ENCODE measurements around the gene ERC1. TPM values are rescaled to one million over a fixed set of nuclear protein-coding genes. Genes with fewer than 3 reads are reported as not detected.

Gene ERC1
- total RNA-seq, 1 donor from 2014 or later = 82.2 TPM

DNA sequence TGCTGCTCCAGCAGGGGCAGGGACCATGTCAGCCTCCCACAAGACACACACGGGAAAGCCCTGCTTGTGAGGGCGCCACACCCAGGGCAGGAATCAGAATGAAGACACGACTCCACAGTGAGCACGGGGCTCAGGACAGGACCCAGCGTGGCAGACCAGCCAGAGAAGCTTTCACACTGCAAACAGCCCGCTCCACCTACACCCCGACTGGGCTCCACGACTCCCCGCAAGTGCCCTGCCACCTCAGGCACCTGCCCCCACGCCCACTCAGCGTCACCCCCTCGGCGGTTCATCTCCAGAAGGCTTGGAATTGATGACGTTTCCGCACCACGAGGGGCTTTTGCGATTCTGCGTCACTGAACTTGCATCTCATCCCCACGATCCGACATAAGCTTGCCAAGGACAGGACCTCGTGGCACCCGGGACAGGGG lies 512.3 kb downstream of the ERC1 start:
- Mint-ChIP-seq H3K4me1 (ENCODE audit: low read depth, unreplicated experiment) (peaks cover 16% of the 10 kb centered on the region), H3K9me3 (ENCODE audit: unreplicated experiment) (peaks cover 5% of the 10 kb centered on the region), H3K27me3 (ENCODE audit: unreplicated experiment) (peaks cover 13% of the 10 kb centered on the region), H3K27ac (ENCODE audit: unreplicated experiment) (no peak overlapping the region), H3K4me3 (ENCODE audit: unreplicated experiment) (no peak overlapping the region), H3K36me3 (ENCODE audit: unreplicated experiment) (no peaks in the 10 kb centered on the region)
- TF ChIP-seq, protein P1, sequence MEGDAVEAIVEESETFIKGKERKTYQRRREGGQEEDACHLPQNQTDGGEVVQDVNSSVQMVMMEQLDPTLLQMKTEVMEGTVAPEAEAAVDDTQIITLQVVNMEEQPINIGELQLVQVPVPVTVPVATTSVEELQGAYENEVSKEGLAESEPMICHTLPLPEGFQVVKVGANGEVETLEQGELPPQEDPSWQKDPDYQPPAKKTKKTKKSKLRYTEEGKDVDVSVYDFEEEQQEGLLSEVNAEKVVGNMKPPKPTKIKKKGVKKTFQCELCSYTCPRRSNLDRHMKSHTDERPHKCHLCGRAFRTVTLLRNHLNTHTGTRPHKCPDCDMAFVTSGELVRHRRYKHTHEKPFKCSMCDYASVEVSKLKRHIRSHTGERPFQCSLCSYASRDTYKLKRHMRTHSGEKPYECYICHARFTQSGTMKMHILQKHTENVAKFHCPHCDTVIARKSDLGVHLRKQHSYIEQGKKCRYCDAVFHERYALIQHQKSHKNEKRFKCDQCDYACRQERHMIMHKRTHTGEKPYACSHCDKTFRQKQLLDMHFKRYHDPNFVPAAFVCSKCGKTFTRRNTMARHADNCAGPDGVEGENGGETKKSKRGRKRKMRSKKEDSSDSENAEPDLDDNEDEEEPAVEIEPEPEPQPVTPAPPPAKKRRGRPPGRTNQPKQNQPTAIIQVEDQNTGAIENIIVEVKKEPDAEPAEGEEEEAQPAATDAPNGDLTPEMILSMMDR (IDR thresholded peaks at IDR 0.05; ENCODE audit: partially characterized antibody, unreplicated experiment) = no peak
- DNase-seq = no peak

DNA sequence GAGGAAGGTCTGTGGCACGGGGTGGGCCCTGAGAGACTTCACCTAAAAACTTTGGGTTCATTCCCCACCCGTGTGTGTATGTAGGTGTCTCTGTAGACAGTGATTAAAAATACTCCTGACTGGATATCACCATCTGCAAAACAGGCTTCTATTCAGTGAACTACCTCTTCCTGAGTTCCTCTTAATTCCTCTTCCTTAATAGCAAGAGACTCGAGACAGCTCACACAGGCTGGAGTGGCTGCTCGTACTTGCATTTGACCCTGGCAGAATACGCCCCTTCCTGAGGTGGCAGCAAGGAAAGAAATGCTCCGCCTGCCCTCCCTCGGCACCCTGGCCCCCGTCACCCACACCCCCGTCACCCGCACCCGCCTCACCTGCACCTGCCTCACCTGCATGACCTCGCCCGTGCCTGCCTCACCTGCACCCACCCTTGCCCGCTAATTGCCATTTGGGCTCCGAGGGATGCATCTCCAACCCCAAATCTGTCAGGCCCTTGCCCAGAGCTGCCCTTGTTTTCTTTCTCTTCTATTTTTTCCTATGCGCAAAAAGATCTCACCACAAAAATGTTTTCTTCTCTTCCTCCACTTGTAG lies 513.4 kb downstream of the ERC1 start:
- TF ChIP-seq, protein P1 (IDR thresholded peaks at IDR 0.05; ENCODE audit: partially characterized antibody, unreplicated experiment) = no peak
- Mint-ChIP-seq H3K4me1 (ENCODE audit: low read depth, unreplicated experiment) (peaks cover 17% of the 10 kb centered on the region), H3K27me3 (ENCODE audit: unreplicated experiment) (peaks cover 13% of the 10 kb centered on the region), H3K9me3 (ENCODE audit: unreplicated experiment) (peaks cover 4% of the 10 kb centered on the region), H3K36me3 (ENCODE audit: unreplicated experiment) (no peaks in the 10 kb centered on the region), H3K4me3 (ENCODE audit: unreplicated experiment) (no peak overlapping the region), H3K27ac (ENCODE audit: unreplicated experiment) (no peak overlapping the region)
- no peak for DNase-seq

DNA sequence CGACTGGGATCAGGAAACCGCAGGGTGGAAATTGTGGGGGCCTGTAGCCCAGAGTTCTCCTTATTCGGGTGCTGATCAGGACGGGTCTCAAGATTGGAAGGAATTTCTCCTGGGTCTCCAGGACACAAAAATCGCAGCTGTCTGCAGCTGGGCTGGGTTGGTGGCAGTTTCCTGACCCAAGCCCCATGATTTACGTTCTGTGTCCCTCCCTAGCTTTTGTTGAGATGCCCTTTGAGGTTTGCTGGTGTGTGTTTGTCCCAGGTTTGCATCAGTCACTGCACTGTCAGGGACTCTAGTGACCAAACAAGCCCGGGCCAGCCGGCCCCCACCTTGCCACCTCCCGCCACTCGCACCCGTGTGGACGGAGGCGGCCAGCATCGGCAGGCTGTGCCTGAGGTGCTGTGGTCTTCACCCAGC lies 513.9 kb downstream of the ERC1 start:
- Mint-ChIP-seq H3K27ac (ENCODE audit: unreplicated experiment) (no peak overlapping the region), H3K36me3 (ENCODE audit: unreplicated experiment) (no peaks in the 10 kb centered on the region), H3K4me3 (ENCODE audit: unreplicated experiment) (no peak overlapping the region), H3K9me3 (ENCODE audit: unreplicated experiment) (peaks cover 3% of the 10 kb centered on the region), H3K27me3 (ENCODE audit: unreplicated experiment) (peaks cover 10% of the 10 kb centered on the region), H3K4me1 (ENCODE audit: low read depth, unreplicated experiment) (peaks cover 14% of the 10 kb centered on the region)
- TF ChIP-seq, protein P1 (IDR thresholded peaks at IDR 0.05; ENCODE audit: partially characterized antibody, unreplicated experiment) = no peak
- DNase-seq = no peak

DNA sequence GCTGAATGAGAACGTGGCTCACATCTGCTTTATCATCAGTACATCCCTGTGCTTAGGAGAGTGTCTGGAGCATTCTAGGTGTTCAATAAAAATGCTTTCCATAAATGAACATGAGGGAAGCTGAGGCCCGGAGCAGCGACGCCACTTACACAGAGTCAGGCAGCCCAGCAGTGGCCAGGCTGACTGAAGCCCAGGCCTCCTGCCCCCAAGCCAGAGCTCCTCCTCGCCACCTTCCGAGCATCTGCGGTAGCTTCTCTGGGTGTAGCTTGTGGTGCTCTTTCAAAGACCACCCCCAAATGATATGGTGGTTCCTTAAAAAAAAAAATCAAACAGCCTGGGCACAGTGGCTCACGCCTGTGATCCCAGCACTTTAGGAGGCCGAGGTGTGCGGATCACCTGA lies 514.6 kb downstream of the ERC1 start:
- H3K27ac Mint-ChIP-seq (ENCODE audit: unreplicated experiment) = no peak overlapping the region
- peaks cover 13% of the 10 kb centered on the region for H3K4me1 Mint-ChIP-seq (ENCODE audit: low read depth, unreplicated experiment)
- H3K27me3 Mint-ChIP-seq (ENCODE audit: unreplicated experiment) = peaks cover 11% of the 10 kb centered on the region
- no peaks in the 10 kb centered on the region for H3K36me3 Mint-ChIP-seq (ENCODE audit: unreplicated experiment)
- no peak overlapping the region for H3K4me3 Mint-ChIP-seq (ENCODE audit: unreplicated experiment)
- H3K9me3 Mint-ChIP-seq (ENCODE audit: unreplicated experiment) = peaks cover 5% of the 10 kb centered on the region
- TF ChIP-seq, protein P1 (IDR thresholded peaks at IDR 0.05; ENCODE audit: partially characterized antibody, unreplicated experiment) = no peak
- no peak for DNase-seq

DNA sequence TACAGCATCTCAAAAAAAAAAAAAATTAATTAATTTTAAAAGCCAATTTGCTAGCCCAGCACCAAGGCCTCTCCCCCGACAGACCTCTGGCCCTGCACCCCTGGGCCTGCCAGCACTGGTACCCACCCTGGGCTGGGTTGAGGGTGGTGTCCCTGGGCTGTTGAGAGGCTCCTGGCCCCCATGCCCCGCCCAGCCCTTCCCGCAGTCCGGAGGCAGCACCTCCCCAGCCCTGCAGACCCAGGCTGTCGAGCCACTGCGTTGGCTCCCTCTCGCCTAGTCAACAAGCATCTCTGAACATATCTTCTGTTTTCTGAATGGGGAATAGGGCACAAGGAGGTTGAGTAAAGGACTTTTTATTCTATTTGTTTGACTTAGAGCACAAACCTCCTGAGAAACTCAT lies 516.3 kb downstream of the ERC1 start:
- Mint-ChIP-seq H3K27ac (ENCODE audit: unreplicated experiment) (no peak overlapping the region), H3K4me3 (ENCODE audit: unreplicated experiment) (no peak overlapping the region), H3K4me1 (ENCODE audit: low read depth, unreplicated experiment) (peaks cover 12% of the 10 kb centered on the region), H3K9me3 (ENCODE audit: unreplicated experiment) (peaks cover 5% of the 10 kb centered on the region), H3K27me3 (ENCODE audit: unreplicated experiment) (peaks cover 7% of the 10 kb centered on the region), H3K36me3 (ENCODE audit: unreplicated experiment) (no peaks in the 10 kb centered on the region)
- TF ChIP-seq, protein P1 (IDR thresholded peaks at IDR 0.05; ENCODE audit: partially characterized antibody, unreplicated experiment) = no peak
- DNase-seq = no peak

Data from glutamatergic neuron (in vitro differentiated cells).